Heart left ventricle (tissue), 16 donors: ENCODE data around the gene CDC25B. TPM values are rescaled to one million over a fixed set of nuclear protein-coding genes. Genes with fewer than 3 reads are reported as not detected.

Source experiments
- ATAC-seq, 4 donors: fragments of 200-7000 bp; cut with Tn5 transposase; one replicate each; pipeline ENCODE4 v1.9.1; 2020 to 2022; ENCODE audit warnings: moderate library complexity in 4 of 4, mild to moderate bottlenecking in 3 of 4, moderate number of reproducible peaks in 1 of 4
- DNase-seq, 5 donors: peaks; one replicate each; pipeline ENCODE4 v3.0.0-alpha.2; 2020
- H3K27ac ChIP-seq, 12 donors: fragments of 200-600 bp; sonication (generic) in 4 of 12; one replicate each; pipeline versions ENCODE4 v1.5.0 to v1.8.0; 2016 to 2022; ENCODE audit warnings: mild to moderate bottlenecking in 2 of 12
- H3K27me3 ChIP-seq, 9 donors: fragments of 200-600 bp; sonication (generic) in 2 of 9; one replicate each; pipeline versions ENCODE4 v1.5.1 to v1.8.0; 2016 to 2022; ENCODE audit warnings: mild to moderate bottlenecking in 3 of 9
- H3K36me3 ChIP-seq, 9 donors: fragments of 200-600 bp; sonication (generic) in 2 of 9; one replicate each; pipeline versions ENCODE4 v1.5.0 to v1.8.0; 2018 to 2022; ENCODE audit warnings: mild to moderate bottlenecking in 2 of 9
- H3K4me1 ChIP-seq, 12 donors: fragments of 200-600 bp; sonication (generic) in 4 of 12; one replicate each; pipeline versions ENCODE4 v1.5.0 to v1.8.0; 2016 to 2022; ENCODE audit warnings: mild to moderate bottlenecking in 3 of 12
- H3K4me3 ChIP-seq, 12 donors: fragments of 200-600 bp; sonication (generic) in 4 of 12; one replicate each; pipeline versions ENCODE4 v1.5.0 to v1.8.0; 2017 to 2022; ENCODE audit warnings: mild to moderate bottlenecking in 9 of 12, moderate library complexity in 4 of 12
- H3K9me3 ChIP-seq, 12 donors: fragments of 200-600 bp; sonication (generic) in 4 of 12; one replicate each; pipeline versions ENCODE4 v1.5.0 to v1.8.0; 2016 to 2022; ENCODE audit warnings: mild to moderate bottlenecking in 1 of 12
- POLR2A ChIP-seq, 2 donors: fragments of 450-650 bp; IDR thresholded peaks; one replicate each; pipeline ENCODE4 v1.6.1; 2017; ENCODE audit warnings: antibody characterized with exemption in 2 of 2, mild to moderate bottlenecking in 2 of 2, moderate library complexity in 2 of 2
- WGBS, 4 donors: extraction: QIAGEN DNeasy Blood & Tissue Kit in 2 of 4; methylation state at CpG; one replicate each; pipeline versions ENCODE4 v1.1.5 to v1.1.7; 2013 to 2018; 5-methylcytosine and 5-hydroxymethylcytosine counted together
- intact Hi-C, 10 donors: fragments of 100-400 bp; cut with DNase I; formaldehyde crosslinking; loops; one replicate each; pipeline versions ENCODE4 v1.11.1 to v1.14.2; 2022
- polyA plus RNA-seq, 2 donors: library from polyadenylated mRNA; stranded (reverse); fragments of 200-250 nt; gene quantifications; one replicate each; pipeline ENCODE4 v1.2.3, GENCODE V29; 2013
- total RNA-seq, 9 donors: library from RNA; depleted of rRNA in 2 of 9; stranded (reverse); fragments of >200 nt in 2 of 9; fragmentation: NEBNext Ultra II Directional in 3 of 9; extraction: Animal tissue kit (Norgen Biotek cat#: 25700) in 3 of 9; gene quantifications; one replicate each; pipeline versions ENCODE4 v1.1.0 to v1.2.4, GENCODE V29; 2016 to 2023
- TF ChIP-seq, protein P1 (sequence below), 12 donors: fragments of 200-600 bp; sonication (generic) in 4 of 12; IDR thresholded peaks; one replicate each; pipeline versions ENCODE4 v1.5.0 to v1.8.0; 2018 to 2022; ENCODE audit warnings: antibody characterized with exemption in 12 of 12, mild to moderate bottlenecking in 5 of 12
- donor health status: ischemic (EF 13 %, LVEDD 7.1; RV severe dilation, severe dysfunction).
- donor health status: healthy with polysubstance abuse.
- donor health status: DM: no; HTN: yes; CAD: no.
- donor health status: DM: no; HTN: no; CAD: no.
- donor health status: ischemic (EF 25% LVEDD 6.9; RV normal size, moderate dysfunction).
- donor health status: ischemic (EF 25% LVEDD 5.7; RV mildly dilated, moderate dysfunction).
- donor health status: healthy.
- donor health status: DM: yes; HTN: yes; CAD: no.
- donor health status: ischemic (EF 35%, LVEDD 5.7; RV mildly dilated, moderate dysfunction).
- donor health status: nonischemic (EF 11% LVEDD 7.7; RV severe dilation, severe dysfunction).
- donor health status: DM: yes; HTN: yes; CAD: no.
- donor health status: PGD.
- donor health status: ischemic (EF 29% LVEDD 5.4; RV normal size, mild dysfunction).
- donor health status: nonischemic (EF 23%, LVEDD 6.1; RV moderate dilation, normal function).

CDC25B gene
- total and polyA plus RNA-seq, 11 donors = 4.0 to 30.4 (median 8.6) TPM

GRCh38 chr20:3818155-3819151 is 22.3 kb downstream of the CDC25B start:
- no peak overlapping the region for H3K4me3 ChIP-seq
- peaks cover 3 to 52% (median 21%) of the 10 kb centered on the region in 12 donors for H3K4me1 ChIP-seq
- peak in 4 of 5 donors; percentile 64 to 87 (median 72) for DNase-seq
- H3K36me3 ChIP-seq = peaks cover 0 to 17% (median 15%) of the 10 kb centered on the region in 9 donors
- peak overlapping the region in 11 of 12 donors; percentile 1 to 99 (median 69) for H3K27ac ChIP-seq
- peak; percentile 9 to 55 (median 53) for ATAC-seq
- H3K9me3 ChIP-seq = no peaks in the 10 kb centered on the region
- intact Hi-C loops = loop anchor here in 5 of 10 donors (1.0 to 10.0 kb wide), 4 partner anchors 24 to 414 kb away; partner anchors contain the start of genes CENPB (in 3 of the 5) and DNAAF9 (in 1 of the 5)
- no peak for TF ChIP-seq POLR2A (IDR thresholded peaks at IDR 0.05)
- TF ChIP-seq, protein P1, sequence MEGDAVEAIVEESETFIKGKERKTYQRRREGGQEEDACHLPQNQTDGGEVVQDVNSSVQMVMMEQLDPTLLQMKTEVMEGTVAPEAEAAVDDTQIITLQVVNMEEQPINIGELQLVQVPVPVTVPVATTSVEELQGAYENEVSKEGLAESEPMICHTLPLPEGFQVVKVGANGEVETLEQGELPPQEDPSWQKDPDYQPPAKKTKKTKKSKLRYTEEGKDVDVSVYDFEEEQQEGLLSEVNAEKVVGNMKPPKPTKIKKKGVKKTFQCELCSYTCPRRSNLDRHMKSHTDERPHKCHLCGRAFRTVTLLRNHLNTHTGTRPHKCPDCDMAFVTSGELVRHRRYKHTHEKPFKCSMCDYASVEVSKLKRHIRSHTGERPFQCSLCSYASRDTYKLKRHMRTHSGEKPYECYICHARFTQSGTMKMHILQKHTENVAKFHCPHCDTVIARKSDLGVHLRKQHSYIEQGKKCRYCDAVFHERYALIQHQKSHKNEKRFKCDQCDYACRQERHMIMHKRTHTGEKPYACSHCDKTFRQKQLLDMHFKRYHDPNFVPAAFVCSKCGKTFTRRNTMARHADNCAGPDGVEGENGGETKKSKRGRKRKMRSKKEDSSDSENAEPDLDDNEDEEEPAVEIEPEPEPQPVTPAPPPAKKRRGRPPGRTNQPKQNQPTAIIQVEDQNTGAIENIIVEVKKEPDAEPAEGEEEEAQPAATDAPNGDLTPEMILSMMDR (IDR thresholded peaks at IDR 0.05) = peak; percentile 43 to 70 (median 58)
- 64 to 82% (median 73%) methylated on average over 7 to 8 of the region's 8 CpGs for WGBS, 4 donors
- H3K27me3 ChIP-seq = no peaks in the 10 kb centered on the region

- no peak for TF ChIP-seq POLR2A (IDR thresholded peaks at IDR 0.05)
- TF ChIP-seq, protein P1 (IDR thresholded peaks at IDR 0.05) = no peak
- no peak for ATAC-seq
- peak overlapping the region; percentile 93 to 99 (median 98) for H3K27ac ChIP-seq
- H3K9me3 ChIP-seq = no peaks in the 10 kb centered on the region
- WGBS, 4 donors = 64 to 81% (median 67%) methylated on average over 14 to 20 of the region's 20 CpGs
- H3K4me3 ChIP-seq = peak overlapping the region in 11 of 12 donors; percentile 48 to 95 (median 67)
- peaks cover 3 to 28% (median 26%) of the 10 kb centered on the region in 9 donors for H3K36me3 ChIP-seq
- H3K4me1 ChIP-seq = peaks cover 3 to 42% (median 21%) of the 10 kb centered on the region in 12 donors
- H3K27me3 ChIP-seq = no peaks in the 10 kb centered on the region
- peak in 1 of 5 donors; percentile 20 for DNase-seq
- intact Hi-C loops = loop anchor here in 8 of 10 donors (1.0 to 10.0 kb wide), 5 partner anchors 25 to 415 kb away; partner anchors contain the start of genes CENPB (in 7 of the 8), MAVS (in 2 of the 8) and DNAAF9 (in 1 of the 8)
Measured at GRCh38 chr20:3819411-3820047, 23.4 kb downstream of the CDC25B start.

- TF ChIP-seq, protein P1 (IDR thresholded peaks at IDR 0.05) = peak; percentile 94 to 100 (median 100)
- peak in 1 of 2 donors; percentile 61 for TF ChIP-seq POLR2A (IDR thresholded peaks at IDR 0.05)
- Histone ChIP-seq H3K36me3 (peaks cover 3 to 33% (median 29%) of the 10 kb centered on the region in 9 donors), H3K27me3 (no peaks in the 10 kb centered on the region), H3K9me3 (no peaks in the 10 kb centered on the region), H3K4me1 (peaks cover 3 to 42% (median 23%) of the 10 kb centered on the region in 12 donors), H3K27ac (peak within 1 kb of the TSS; percentile 93 to 99 (median 98)), H3K4me3 (peak within 1 kb of the TSS; percentile 48 to 95 (median 67))
- ATAC-seq = peak; percentile 80 to 94 (median 92)
- DNase-seq = peak; percentile 97 to 98 (median 98)
- intact Hi-C loops = loop anchor here in 7 of 10 donors (1.0 to 2.0 kb wide), 4 partner anchors 25 to 34 kb away; partner anchors contain the start of genes CENPB (in 6 of the 7) and MAVS (in 2 of the 7)
- 0 to 1% (median 0%) methylated on average over 25 to 96 of the region's 96 CpGs for WGBS, 4 donors
Measured at GRCh38 chr20:3820048-3820900, 24.2 kb downstream of the CDC25B start, which contains the start of gene AP5S1. Gene AP5S1 (plus strand): TSS chr20:3820547. CDS start chr20:3822118, 1,571 bp downstream.
